HG03460 (cell line): Measurements from ENCODE around the gene PGLYRP1.

Experiments used
- ATAC-seq: cut with Tn5 transposase; IDR thresholded peaks from one replicate; pipeline ENCODE4 v1.9.1; 2021; ENCODE audit not compliant: unreplicated experiment

PGLYRP1 gene

GRCh38 chr19:46022431-46023310, at the start of gene PGLYRP1:
PGLYRP1 (minus strand) TSS chr19:46023053; CDS start chr19:46023021, 32 bp downstream.
- no peak for ATAC-seq

GRCh38 chr19:46069806-46070341, 47.0 kb upstream of the PGLYRP1 start:
- ATAC-seq: no peak

DNA sequence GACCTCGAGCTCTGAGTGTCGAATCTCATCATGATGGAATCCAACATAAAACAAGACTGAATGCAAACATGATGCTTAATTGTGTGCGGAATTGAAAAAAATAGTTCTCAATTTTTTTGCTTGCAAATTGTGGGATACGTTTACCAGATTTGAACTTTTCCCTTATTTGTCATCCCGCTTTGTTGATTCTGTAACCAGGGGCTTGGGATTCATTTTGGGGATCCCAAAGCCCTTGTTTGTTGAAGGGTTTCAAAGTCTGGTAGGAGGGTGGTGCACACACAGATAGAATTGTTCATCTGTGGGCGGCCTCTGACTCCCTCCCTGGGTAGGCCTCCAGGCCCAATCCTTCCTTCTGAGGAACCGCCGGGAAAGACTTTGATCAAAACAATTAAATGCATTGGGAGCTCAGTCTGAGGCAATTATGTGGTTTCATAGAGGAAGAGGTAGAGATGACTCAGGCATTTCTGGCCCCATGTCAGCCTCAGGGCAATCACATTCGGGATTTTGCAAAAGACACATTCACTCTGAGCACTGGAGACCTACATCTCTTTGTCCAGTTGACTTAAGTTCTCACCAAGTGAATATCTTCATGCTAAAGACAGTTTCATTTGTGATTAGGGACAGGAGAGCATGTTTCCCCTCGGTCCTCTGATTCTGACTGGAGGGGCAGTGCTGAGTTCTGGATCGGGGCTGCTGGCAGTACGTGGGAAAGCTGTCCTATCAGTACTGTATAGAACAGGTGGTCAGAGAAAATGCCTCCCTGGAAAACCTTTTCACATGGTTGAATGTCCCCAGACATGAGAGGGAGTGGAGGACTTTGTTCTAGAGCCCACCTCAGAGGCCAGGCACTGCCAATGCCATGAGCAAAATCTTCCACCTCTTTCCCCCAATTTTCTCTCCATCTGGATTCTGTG, 45.7 kb upstream of the PGLYRP1 start:
- ATAC-seq: no peak

DNA sequence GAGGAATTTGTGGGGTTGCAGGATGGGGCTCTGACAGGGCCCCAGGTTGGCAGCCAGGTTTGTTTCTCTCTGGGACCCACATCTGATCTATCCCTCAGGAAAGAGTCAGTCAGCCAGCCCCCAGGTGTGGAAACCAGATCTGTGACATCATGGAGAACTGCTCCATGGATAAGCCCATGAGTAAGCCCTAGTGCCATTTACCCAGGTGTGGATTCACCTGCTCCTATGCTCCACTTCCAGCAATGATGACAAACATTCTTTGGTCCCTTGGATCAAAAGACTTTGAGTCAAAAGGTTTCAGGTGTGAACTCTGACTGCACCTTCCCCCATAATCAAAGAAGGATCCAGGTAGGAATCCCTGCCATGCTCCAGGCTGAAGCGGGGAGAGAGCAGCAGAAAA, 44.8 kb upstream of the PGLYRP1 start:
- ATAC-seq: no peak

DNA sequence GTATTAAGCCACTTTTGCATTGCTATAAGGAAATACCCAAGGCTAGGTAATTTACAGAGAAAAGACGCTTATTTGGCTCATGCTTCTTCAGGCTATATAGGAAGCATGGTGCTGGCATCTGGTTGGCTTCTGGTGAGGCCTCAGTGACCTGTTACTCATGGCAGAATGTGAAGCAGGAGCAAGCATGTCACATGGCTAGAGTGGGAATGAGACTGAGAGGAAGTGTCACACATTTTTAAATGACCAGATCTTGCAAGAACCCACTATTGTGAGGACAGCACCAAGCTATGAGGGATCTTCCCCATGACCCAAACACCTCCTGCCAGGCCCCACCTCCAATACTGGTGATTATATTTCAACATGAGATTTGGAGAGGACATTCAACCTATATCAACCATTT, 43.6 kb upstream of the PGLYRP1 start:
- ATAC-seq: no peak

DNA sequence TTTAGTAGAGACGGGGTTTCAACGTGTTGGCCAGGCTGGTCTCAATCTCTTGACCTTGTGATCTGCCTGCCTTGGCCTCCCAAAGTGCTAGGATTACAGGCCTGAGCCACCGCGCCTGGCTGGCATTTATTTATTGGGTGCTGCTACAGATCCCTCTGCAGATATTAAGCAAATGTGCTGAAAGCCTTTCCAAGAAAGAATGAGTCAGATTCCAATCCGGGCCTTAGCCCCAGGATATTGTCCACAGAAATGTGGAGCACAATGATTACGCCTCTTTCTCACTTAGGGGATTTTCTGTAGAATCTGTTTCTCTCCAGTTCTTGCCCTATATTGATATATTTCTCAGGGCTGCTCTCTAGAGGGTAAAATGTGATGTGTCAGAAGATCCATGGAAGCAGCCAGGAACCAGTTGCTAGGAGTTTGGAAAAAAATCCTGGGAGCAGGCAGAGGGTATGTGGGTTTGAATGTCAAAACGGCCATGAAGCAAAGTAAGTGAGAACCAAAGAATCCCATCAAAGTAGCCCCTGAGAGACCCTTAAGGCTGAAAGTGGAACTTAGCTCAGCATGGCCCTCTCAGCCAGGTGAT, 42.7 kb upstream of the PGLYRP1 start:
- ATAC-seq: no peak

GRCh38 chr19:46063201-46063600, 40.3 kb upstream of the PGLYRP1 start:
- no peak for ATAC-seq

DNA sequence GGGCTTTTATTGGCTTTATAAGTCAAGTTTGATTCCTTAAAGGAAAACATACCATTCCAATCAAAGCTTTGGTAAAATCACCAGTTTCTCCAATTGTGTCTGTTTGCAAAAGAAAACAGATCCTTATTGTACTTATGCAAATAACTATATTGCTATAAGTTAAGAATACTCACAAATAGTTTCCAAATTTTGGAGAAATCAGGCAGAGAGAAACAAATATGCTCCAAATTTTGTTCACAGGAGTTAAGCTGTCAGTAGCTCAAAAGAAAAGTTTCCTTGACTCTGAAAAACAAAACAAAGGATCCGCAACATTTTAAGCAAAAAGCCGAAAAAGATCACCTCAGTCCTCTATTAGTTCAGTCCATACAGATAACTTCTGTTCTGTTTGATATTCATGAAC, 37.2 kb upstream of the PGLYRP1 start:
- no peak for ATAC-seq

DNA sequence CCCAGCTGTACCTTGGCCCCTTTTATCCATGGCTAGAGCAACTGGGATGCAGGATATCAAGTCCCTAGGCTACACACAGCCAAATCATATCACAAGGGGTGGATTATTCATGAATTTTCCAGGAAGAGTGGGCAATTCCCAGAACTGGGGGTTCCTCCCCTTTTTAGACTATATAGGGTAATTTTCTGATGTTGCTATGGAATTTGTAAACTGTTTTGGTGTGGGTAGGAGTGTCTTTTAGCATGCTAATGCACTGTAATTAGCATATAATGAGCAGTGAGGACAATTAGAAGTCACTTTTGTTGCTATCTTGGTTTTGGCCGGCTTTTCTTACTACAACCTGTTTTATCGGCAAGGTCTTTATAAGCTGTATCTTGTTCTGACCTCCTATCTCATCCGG, 35.9 kb upstream of the PGLYRP1 start:
- no peak for ATAC-seq

DNA sequence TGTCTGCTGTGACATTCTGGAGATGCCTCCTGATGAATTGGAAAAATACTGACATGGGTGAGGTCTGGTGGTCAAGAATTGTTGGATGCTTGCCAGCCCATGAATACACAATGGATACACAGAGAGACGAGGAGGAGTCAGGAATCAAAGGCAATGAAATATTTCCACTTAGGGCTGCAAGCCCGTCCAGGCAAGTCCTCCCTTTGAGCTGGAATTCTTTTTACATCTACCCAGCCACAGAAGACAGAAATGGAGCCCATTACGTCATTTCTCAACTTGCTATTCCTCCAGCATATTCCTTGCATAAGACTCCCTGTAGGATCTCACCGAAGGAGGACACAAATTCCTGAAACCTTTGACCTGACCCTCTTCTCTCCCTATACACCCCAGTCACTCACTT, 33.7 kb upstream of the PGLYRP1 start:
- ATAC-seq: no peak

- ATAC-seq: no peak
Observed at GRCh38 chr19:46052896-46053295, 30.0 kb upstream of the PGLYRP1 start.

DNA sequence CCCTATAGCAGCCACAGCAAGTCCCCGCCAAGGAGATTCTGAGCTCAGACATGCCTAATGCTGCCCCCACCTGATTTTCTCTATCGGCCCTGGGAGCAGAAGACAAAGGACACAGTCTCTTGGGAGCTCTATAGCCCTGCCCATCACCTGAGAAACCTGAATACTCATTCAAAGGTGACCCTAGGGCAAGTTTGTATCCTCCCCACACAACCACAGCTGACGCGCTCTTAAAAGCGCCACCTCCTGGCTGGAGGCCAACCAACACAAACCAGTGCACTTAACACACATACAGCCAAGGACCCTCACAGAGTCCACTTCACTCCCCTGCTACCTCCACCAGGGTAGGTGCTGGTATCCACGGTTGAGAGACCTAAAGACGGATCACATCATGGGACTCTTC, 26.7 kb upstream of the PGLYRP1 start:
- ATAC-seq: no peak

- no peak for ATAC-seq
Observed at GRCh38 chr19:46043519-46043918, 20.7 kb upstream of the PGLYRP1 start.

GRCh38 chr19:46042252-46042883, 19.5 kb upstream of the PGLYRP1 start:
- ATAC-seq: no peak

DNA sequence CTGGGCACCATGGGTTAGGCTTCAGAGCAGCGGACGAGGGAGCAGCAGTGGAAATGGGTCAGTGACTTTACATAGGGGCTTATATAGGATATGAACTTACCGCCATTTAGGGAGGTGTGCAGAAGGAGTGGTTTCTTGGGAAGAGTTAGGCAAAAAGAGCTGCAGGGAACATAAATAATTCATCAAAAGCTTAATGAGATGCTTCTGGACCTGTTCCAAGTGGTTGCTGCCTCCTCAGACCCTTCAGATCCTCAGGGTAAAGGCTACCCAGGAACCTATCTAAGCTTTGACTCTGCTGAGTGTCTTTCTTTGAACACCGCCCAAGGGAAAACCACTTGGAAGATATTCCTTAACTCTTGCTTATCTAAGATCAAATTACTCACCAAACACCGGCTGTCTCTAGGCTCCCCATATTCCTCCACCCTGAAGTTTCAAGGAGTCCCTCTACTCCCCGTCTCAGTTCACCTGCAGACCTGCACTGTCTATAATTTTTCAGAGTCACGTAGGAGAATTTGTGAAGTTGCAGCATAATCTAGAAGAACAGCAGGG, 18.2 kb upstream of the PGLYRP1 start, which contains the start of gene IGFL4:
Gene IGFL4 (minus strand): TSS at position 51 of the 549 bp plus-strand sequence. CDS start 40 bp downstream, at position 11.
- no peak for ATAC-seq

- no peak for ATAC-seq
Observed at GRCh38 chr19:46040125-46040524, 17.3 kb upstream of the PGLYRP1 start.

DNA sequence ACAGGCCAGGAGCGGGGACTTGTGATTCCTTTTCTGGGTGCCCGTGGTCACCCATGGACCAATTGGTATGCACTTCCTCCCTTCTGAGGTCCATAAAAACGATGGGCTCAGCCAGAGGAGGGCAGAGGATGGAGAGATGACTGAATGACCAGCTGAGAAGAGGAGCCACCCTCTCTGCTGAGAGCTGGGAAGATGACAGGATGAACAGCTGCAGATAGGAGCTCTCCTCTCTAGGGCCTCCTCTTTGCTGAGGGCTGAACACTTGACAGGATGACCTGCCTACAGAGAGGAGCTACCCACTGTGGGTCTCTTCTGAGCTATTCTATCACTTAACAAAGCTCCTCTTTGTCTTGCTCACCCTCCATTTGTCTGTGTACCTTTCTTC, 13.9 kb upstream of the PGLYRP1 start:
- no peak for ATAC-seq

GRCh38 chr19:46035986-46036743, 13.3 kb upstream of the PGLYRP1 start:
- no peak for ATAC-seq

- no peak for ATAC-seq
Observed at GRCh38 chr19:46035546-46035945, 12.7 kb upstream of the PGLYRP1 start.

- no peak for ATAC-seq
Observed at GRCh38 chr19:46033401-46033800, 10.5 kb upstream of the PGLYRP1 start.
